Measurements from ENCODE around the gene RUNX2.

Gene RUNX2

GRCh38 chr6:45614488-45615285 lies 286.6 kb downstream of the RUNX2 start:
- Histone ChIP-seq H3K9me3 (ENCODE audit: low read length) (0 out of 2 replicates have a peak, but pooled peaks cover 5% of the 10 kb centered on the region), H3K27me3 (ENCODE audit: insufficient read depth, low read length) (no peaks in the 10 kb centered on the region), H3K4me2 (ENCODE audit: low read length) (no peak overlapping the region), H3K9me2 (ENCODE audit: low read depth, low read length) (no peaks in the 10 kb centered on the region), H3K4me1 (ENCODE audit: insufficient read depth, low read length, severe bottlenecking) (no peaks in the 10 kb centered on the region), H3K27ac (ENCODE audit: low read depth, low read length, poor library complexity, severe bottlenecking) (no peak overlapping the region), H3K36me3 (ENCODE audit: insufficient read depth, low read length) (no peaks in the 10 kb centered on the region), H3F3A (ENCODE audit: insufficient read depth, low read length) (no peaks in the 10 kb centered on the region), H3K9ac (ENCODE audit: low read length) (no peak overlapping the region), H3K79me2 (ENCODE audit: insufficient read depth, low read length) (no peaks in the 10 kb centered on the region), H3K4me3 (ENCODE audit: low read depth, low read length, poor library complexity, severe bottlenecking) (no peak overlapping the region), H2AFZ (ENCODE audit: low read length) (no peak overlapping the region), H4K20me1 (ENCODE audit: insufficient read depth, low read length) (no peaks in the 10 kb centered on the region)
- TF ChIP-seq CTCF (IDR thresholded peaks at IDR 0.05; ENCODE audit: low read length): no peak
- TF ChIP-seq EZH2 (IDR thresholded peaks at IDR 0.05; ENCODE audit: borderline replicate concordance, low read length): no peak

GRCh38 chr6:45616209-45616608 lies 288.1 kb downstream of the RUNX2 start:
- no peaks in the 10 kb centered on the region for H3F3A ChIP-seq (ENCODE audit: insufficient read depth, low read length)

GRCh38 chr6:45617441-45617840 lies 289.3 kb downstream of the RUNX2 start:
- TF ChIP-seq EZH2 (IDR thresholded peaks at IDR 0.05; ENCODE audit: borderline replicate concordance, low read length) (no peak), CTCF (IDR thresholded peaks at IDR 0.05; ENCODE audit: low read length) (no peak)
- H3K9me2 ChIP-seq (ENCODE audit: low read depth, low read length): no peaks in the 10 kb centered on the region
- H3K36me3 ChIP-seq (ENCODE audit: insufficient read depth, low read length): no peaks in the 10 kb centered on the region
- H3K27me3 ChIP-seq (ENCODE audit: insufficient read depth, low read length): no peaks in the 10 kb centered on the region
- H3K4me3 ChIP-seq (ENCODE audit: low read depth, low read length, poor library complexity, severe bottlenecking): no peak overlapping the region
- no peak overlapping the region for H3K9ac ChIP-seq (ENCODE audit: low read length)
- no peaks in the 10 kb centered on the region for H3F3A ChIP-seq (ENCODE audit: insufficient read depth, low read length)
- no peak overlapping the region for H3K27ac ChIP-seq (ENCODE audit: low read depth, low read length, poor library complexity, severe bottlenecking)
- H3K9me3 ChIP-seq (ENCODE audit: low read length): 0 out of 2 replicates have a peak, but pooled peaks cover 5% of the 10 kb centered on the region
- peaks cover 10% of the 10 kb centered on the region for H3K4me1 ChIP-seq (ENCODE audit: insufficient read depth, low read length, severe bottlenecking)
- no peaks in the 10 kb centered on the region for H4K20me1 ChIP-seq (ENCODE audit: insufficient read depth, low read length)
- H2AFZ ChIP-seq (ENCODE audit: low read length): no peak overlapping the region
- H3K79me2 ChIP-seq (ENCODE audit: insufficient read depth, low read length): no peaks in the 10 kb centered on the region
- no peak overlapping the region for H3K4me2 ChIP-seq (ENCODE audit: low read length)

More at GRCh38 chr6:45616209-45616608, 288.1 kb downstream of the RUNX2 start:
- no peaks in the 10 kb centered on the region for H3K27me3 ChIP-seq (ENCODE audit: insufficient read depth, low read length)
- no peaks in the 10 kb centered on the region for H4K20me1 ChIP-seq (ENCODE audit: insufficient read depth, low read length)
- no peaks in the 10 kb centered on the region for H3K79me2 ChIP-seq (ENCODE audit: insufficient read depth, low read length)
- no peaks in the 10 kb centered on the region for H3K36me3 ChIP-seq (ENCODE audit: insufficient read depth, low read length)
- H3K9ac ChIP-seq (ENCODE audit: low read length): no peak overlapping the region
- H3K9me3 ChIP-seq (ENCODE audit: low read length): 0 out of 2 replicates have a peak, but pooled peaks cover 5% of the 10 kb centered on the region
- no peak overlapping the region for H3K27ac ChIP-seq (ENCODE audit: low read depth, low read length, poor library complexity, severe bottlenecking)
- H2AFZ ChIP-seq (ENCODE audit: low read length): no peak overlapping the region
- no peak for TF ChIP-seq CTCF (IDR thresholded peaks at IDR 0.05; ENCODE audit: low read length)
- no peak for TF ChIP-seq EZH2 (IDR thresholded peaks at IDR 0.05; ENCODE audit: borderline replicate concordance, low read length)
- no peaks in the 10 kb centered on the region for H3K9me2 ChIP-seq (ENCODE audit: low read depth, low read length)
- no peak overlapping the region for H3K4me3 ChIP-seq (ENCODE audit: low read depth, low read length, poor library complexity, severe bottlenecking)
- H3K4me2 ChIP-seq (ENCODE audit: low read length): no peak overlapping the region
- peaks cover 10% of the 10 kb centered on the region for H3K4me1 ChIP-seq (ENCODE audit: insufficient read depth, low read length, severe bottlenecking)

Measured in OCI-LY1 (cell line).